RPMI8226 (cell line): Measurements from ENCODE around the gene YIF1A.
"Not testable (repeated sequence)": the region's sequence is repeated elsewhere in the genome, so short reads cannot be mapped to it uniquely, and the experiment has no call there.

Experiments
- DNase-seq: peaks from one replicate; pipeline ENCODE4 v3.0.0-alpha.2; 2015

Gene YIF1A

GRCh38 chr11:66285250-66285947 is 3.5 kb downstream of the YIF1A start:
- no peak for DNase-seq

GRCh38 chr11:66284526-66285078 is 4.3 kb downstream of the YIF1A start:
- no peak for DNase-seq

- DNase-seq = no peak
Observed at GRCh38 chr11:66283461-66284105, 5.4 kb downstream of the YIF1A start.

DNA sequence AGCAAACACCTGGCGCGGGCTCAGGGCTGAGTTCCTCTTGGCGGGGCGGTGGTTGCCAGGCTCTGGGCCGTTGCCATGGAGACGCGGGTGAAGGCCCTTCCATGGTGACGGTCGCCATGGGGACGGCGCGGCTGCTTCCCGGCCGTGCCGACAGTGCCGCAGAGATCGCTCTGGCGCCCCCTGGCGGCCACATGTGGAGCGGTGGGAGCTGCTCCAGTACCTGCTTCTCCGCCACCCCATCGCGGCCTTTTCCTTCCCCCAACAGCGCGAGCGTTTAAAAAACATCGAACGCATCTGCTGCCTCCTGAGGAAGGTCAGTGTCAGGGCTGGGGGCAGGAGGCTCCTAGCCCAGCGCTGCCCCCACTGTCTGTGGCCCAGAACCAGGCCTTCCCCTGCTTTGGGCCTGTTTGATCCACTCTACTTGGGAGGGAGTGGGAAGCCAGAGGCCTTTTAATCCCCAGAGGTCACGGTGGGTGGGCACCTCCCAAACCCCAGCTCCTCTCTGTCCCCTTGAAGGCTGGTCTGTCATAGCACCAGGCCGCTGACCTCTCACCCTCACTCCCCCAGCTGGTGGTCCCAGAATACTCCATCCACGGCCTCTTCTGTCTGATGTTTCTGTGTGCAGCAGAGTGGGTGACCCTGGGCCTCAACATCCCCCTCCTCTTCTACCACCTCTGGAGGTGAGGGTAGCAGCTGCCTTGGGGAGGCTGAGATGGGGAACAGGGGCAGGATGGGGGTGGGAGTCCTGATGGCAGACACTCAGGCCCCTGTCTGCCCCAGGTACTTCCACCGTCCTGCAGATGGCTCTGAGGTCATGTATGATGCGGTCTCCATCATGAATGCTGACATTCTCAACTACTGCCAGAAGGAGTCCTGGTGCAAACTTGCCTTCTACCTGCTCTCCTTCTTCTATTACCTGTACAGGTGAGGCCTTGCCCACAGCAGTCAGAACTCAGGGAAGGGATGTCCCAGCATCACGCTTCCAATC is 6.2 kb downstream of the YIF1A start:
- peak; percentile 100 for DNase-seq

GRCh38 chr11:66281776-66282467 is 7.0 kb downstream of the YIF1A start:
- DNase-seq = no peak

- no peak for DNase-seq
Observed at GRCh38 chr11:66281001-66281400, 7.9 kb downstream of the YIF1A start.

DNA sequence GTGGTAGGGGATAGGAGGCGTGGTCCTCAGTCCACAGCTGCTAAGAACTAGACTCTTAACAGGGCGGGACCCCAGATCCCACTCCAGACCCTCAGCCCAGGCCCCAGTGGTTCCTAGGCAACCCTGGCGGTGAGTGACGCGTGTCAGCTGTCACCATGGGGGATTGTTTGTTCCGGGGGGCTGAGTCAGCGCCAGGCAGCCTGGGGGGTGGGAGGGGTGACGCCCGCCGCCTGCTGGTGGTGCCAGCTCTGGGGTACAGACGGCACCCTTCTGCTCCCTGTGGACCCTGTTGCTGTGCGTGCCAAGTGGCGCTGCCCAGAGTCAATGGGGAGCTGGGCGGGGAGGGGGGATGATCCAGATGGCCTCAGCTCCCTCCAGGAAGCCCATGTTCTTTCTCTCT is 8.5 kb downstream of the YIF1A start:
- DNase-seq = no peak

- DNase-seq = no peak
Observed at GRCh38 chr11:66279092-66279734, 9.7 kb downstream of the YIF1A start.

- DNase-seq = no peak
Observed at GRCh38 chr11:66278363-66279091, 10.4 kb downstream of the YIF1A start.

DNA sequence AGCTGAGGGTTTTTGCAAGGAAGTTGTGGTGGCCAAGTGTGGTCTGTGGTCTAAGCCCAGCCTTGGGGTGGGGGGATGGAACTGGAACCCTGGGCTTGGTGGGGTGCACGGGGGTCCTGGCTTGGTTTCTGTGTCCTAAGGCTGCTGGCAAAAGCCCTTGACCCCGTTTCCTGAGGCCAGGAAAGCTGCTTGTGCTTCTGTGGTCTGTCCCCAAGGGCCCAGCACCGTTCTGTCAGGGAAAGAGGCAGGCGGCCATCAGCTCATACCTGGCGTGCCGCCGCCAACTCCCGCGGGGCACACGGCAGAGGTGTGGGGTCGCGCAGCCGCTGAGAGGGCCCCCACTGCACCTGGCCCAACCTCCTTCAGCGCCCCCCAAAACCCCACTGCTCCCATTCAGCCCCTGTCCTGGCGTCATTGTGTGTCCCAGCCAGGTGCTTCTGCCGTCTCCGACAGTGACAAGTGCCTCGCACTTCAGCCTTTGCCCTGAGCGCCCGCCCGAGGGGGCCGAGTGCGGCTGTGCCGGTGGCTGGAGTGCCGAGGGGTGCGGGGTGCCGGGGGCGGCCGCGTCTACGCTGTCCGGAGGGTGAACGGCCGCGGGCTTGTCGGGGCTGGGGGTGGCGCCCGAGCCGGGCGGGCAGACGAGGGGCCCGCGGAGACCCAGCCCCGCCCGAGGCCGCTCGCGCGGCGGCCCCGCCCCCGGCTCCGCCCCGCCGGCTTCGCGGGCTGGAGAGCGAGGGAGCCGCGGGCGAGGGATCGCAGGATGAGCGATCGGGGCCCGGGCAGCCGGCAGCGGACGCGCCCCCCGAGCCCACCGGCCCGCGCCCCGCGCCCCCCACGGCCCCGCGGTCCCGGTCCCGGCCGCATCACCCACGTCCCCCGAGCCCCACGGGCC is 11.2 kb downstream of the YIF1A start, which contains the start of gene CNIH2:
TSS of gene CNIH2 (plus strand) at position 705 of the 892 bp plus-strand sequence. CDS start 282 bp downstream, outside the sequence.
- DNase-seq = peak; percentile 54

- DNase-seq = not testable (repeated sequence)
Observed at GRCh38 chr11:66277064-66277463, 11.9 kb downstream of the YIF1A start.

- not testable (repeated sequence) for DNase-seq
Observed at GRCh38 chr11:66276619-66277018, 12.3 kb downstream of the YIF1A start.

DNA sequence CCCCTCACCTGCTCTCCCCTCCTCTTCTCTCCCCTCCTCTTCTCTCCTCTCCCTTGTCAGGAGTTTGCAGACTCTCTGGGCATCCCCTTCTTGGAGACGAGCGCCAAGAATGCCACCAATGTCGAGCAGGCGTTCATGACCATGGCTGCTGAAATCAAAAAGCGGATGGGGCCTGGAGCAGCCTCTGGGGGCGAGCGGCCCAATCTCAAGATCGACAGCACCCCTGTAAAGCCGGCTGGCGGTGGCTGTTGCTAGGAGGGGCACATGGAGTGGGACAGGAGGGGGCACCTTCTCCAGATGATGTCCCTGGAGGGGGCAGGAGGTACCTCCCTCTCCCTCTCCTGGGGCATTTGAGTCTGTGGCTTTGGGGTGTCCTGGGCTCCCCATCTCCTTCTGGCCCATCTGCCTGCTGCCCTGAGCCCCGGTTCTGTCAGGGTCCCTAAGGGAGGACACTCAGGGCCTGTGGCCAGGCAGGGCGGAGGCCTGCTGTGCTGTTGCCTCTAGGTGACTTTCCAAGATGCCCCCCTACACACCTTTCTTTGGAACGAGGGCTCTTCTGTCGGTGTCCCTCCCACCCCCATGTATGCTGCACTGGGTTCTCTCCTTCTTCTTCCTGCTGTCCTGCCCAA is 12.8 kb downstream of the YIF1A start:
- no peak for DNase-seq

- no peak for DNase-seq
Observed at GRCh38 chr11:66275396-66275795, 13.5 kb downstream of the YIF1A start.

- no peak for DNase-seq
Observed at GRCh38 chr11:66274219-66274618, 14.7 kb downstream of the YIF1A start.

DNA sequence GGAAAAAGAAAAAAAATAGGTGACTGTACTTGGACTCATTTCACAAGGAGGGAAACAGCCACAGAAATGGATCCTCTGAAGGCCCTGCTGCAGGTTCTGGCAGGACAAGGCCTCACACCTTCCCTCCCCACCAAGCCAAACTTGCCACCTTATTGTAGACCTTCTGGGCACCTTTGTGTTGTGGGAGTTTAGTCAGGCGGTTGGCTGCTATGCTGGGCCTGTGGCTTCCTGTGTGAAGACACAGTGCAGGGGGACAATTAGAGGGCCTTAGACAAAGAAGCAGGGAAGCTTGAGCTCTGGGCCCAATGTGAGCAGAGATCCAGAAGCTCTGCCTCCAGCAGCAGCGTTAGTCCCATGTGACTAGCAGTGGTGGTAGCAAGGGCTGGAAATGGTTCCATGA is 16.3 kb downstream of the YIF1A start:
- DNase-seq = no peak

DNA sequence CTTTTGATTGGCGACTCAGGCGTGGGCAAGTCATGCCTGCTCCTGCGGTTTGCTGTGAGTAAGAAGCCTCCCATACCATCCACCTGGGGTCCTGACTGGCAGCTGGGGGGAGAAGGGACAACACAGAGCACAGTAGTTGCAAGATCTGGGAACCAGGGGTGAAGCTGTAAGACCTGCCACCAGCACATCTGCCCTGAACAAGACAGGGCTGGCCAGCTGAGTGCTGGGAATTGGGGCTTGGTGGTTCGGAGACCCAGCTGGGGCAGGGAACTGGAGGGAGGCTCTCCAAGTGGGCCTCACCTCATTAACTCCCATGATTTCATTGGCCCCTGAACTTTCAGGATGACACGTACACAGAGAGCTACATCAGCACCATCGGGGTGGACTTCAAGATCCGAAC is 17.1 kb downstream of the YIF1A start:
- DNase-seq = no peak

GRCh38 chr11:66268952-66269905 is 19.7 kb downstream of the YIF1A start:
- DNase-seq = peak; percentile 53
